GM19043 (cell line): ENCODE measurements around the gene SREK1.

Experiments
- ATAC-seq: cut with Tn5 transposase; IDR thresholded peaks from one replicate; pipeline ENCODE4 v1.9.1; 2021; ENCODE audit warnings: low read depth; ENCODE audit not compliant: unreplicated experiment

The SREK1 gene

DNA sequence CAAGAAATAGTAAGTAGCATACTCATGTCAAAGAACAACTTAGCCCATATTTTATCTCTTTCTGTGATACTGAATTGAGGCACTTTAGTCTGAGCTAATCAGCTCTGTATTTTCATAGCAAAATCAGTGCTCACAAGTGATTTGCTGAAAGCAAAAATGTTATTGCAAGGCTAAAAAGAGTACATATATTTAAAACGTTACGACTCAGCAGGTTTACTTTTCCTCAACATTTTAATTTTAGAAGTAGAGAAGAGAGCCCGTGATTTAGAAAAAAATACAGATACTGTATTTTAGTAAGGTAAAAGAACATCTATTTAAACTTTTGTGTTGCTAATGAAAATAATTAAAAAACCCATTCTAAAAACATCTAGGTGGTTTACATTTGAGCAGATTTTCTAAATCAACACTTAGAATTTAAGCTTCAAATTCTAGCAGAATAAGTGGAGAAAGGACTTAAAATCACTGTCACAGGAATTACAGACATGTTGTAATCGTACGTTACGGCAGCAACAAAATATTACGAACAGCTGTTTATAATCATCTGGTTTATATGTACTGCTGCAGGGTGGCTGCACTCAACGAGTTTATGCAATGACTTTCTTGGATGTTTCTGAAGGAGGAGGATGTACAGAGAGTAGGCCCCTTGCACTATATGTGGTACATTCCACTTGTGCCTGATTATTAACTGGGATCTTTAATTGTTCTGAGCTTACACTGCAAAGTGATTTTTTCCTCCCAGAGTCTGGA lies 20.1 kb downstream of the SREK1 start:
- ATAC-seq, result no peak

DNA sequence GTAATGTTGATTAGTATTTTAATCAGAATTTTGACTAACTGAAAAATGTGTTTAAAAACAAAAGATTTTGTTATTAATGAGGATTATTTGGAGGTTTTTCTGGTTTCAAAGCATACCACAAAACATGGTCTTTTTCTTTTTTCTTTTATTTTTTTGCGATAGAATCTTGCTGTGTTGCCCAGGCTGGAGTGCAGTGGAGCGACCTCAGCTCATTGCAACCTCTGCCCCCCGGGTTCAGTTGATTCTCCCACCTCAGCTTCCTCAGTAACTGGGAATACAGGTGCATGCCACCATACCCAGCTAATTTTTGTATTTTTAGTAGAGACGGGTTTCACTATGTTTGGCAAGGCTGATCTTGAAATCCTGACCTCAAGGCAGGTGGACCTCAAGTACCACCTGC lies 24.1 kb downstream of the SREK1 start:
- ATAC-seq, result no peak

DNA sequence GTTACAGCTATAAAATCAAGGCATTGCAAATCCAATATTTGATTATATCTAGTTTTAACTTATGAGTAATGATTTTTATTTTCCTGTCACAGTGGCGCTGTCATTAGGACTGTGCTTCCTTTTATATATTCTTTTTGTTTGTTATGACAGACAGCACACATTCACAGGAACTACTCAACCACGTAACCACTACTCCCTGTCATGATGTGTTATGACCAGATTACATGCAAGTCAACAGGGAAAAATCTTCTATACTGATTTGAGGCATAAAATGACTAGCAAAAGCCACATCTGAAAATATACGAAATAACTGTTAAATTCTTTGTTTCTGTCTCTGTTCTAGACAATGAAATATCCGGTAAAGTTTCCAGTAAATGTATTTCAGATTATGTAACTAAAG lies 25.4 kb downstream of the SREK1 start:
- no peak for ATAC-seq

DNA sequence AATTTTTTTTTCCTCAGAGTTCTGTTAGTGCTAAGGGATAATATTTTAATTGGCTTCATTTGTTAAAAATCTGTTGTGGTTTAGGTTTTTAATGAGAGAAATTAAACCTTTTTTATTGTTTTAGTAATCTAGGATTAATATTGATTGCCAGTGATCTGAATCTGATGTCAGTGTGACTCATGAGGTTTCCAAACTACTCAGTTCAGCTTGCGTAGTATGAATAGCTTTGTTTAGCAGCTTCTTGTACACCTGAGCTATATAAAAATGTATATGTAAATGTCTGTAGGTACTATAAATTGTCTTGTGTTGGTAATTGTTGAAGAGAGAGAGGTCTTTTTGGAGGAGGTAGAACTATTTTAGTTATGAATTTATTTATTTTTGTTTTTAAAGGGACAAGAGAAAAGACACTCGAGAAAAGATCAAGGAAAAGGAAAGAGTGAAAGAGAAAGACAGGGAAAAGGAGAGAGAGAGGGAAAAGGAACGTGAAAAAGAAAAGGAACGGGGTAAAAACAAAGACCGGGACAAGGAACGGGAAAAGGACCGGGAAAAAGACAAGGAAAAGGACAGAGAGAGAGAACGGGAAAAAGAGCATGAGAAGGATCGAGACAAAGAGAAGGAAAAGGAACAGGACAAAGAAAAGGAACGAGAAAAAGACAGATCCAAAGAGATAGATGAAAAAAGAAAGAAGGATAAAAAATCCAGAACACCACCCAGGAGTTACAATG lies 26.3 kb downstream of the SREK1 start:
- no peak for ATAC-seq

DNA sequence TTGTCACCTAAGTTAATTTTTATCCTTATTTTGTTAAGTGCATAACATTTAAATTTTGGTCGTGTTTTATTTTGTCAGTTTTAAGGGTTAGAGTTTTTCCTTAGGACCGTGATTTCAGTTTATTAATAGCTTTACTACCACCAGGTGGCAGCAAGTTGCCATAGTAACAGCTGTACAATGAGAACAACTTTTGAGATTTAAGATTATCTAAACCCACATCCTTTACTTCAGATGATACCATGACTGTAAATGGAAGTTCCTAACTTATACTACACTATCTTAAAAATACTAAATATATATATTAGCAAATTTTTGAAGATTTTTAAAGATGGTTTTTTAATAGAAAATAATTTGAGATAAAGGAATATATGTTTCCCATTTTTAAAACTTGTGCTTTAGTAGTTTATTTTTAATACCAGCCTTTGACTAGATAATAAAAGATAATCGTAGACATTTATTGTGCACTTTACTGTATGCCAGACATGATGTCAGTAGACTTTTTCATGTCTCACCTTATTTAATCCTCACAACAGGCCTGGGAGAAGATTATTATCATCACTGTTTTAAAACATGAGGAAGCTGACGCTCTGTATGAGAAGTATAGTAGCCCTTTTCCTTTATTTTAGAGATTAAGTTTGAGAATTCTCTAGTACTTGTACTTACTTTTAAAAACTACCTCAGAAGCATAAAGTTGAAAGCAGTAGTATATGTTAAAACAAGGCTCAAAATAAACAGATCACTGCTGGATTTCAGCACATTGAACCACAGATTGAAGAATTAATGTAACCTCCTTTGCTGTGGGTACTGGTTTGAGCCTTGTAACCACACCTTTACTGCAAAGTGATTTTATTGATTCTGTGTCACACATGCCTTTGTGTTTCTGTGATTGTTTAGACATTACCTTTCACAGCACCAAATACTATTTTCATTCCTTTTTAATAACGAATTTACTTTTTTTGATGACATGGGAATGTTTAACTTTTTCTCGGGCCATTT lies 27.5 kb downstream of the SREK1 start:
- peak; percentile 71 for ATAC-seq

DNA sequence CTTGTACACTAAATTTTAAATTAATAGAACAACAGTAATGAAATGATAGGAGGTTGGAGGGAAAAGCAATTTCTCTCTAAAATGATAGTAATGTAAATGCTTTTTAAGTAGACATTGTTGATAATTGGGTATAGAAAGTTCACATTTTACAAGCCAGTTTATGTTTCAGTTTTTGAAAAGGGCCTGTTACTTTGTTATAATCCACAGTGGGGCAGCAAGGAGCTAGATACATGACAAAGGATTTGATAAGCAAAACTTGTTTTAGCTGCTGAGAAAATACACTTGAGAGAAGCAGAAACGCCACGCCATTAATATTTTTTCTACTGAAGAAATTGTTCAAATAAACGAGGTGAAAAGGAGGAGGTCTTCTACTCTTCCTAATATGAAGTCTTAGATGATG lies 30.2 kb downstream of the SREK1 start:
- no peak for ATAC-seq

DNA sequence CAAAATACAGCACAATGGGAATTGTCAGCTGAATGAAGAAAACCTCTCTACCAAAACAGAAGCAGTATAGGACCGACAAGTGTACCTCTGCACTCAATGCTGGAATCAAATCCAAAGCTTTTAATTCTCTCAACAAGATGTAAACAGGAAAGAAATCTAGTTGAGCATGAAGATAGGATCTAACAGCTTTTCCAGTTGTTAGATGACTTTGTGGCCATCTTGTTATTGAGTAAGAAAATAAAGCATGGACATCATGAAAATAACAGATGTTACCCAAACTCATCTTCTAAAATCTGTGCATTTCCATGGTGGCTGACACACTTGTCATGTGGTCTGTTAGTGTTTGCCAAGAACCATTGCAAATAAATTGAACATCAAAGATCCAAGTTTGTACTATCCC lies 34.7 kb downstream of the SREK1 start:
- ATAC-seq, result no peak

DNA sequence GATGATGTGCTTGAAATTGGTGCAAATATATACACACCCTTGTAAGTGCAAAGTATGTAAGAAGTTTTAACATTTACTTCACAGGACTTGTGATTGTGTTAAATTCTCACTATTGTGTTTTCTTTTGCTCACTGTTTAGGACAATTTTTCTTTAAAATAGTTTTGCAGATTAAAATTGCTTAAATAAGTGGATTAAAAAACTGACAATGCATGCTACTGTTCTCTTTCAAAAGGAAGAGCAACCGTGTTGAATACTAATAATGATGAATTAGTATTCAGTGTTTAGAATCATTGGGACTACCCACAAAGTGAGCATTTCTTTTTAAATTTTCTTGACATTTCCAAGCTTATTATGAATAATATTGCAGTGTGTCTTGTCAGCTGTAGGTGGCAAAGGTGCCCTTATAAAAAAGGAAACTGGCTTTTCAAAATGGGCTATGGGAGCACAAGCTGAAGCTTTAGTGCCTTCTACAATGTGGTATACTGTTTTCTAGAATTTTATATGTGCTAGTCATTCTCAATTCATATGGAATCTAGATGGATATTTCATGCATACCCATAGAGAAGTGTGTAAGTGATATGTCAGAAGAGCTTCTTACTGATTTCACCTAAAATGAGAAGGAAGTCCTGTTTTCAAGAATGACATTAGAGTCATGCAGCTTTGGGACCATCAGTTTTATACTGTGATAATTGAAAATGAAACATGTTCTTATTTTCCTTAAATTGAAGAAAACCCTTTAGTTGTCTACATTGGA lies 35.4 kb downstream of the SREK1 start:
- no peak for ATAC-seq

DNA sequence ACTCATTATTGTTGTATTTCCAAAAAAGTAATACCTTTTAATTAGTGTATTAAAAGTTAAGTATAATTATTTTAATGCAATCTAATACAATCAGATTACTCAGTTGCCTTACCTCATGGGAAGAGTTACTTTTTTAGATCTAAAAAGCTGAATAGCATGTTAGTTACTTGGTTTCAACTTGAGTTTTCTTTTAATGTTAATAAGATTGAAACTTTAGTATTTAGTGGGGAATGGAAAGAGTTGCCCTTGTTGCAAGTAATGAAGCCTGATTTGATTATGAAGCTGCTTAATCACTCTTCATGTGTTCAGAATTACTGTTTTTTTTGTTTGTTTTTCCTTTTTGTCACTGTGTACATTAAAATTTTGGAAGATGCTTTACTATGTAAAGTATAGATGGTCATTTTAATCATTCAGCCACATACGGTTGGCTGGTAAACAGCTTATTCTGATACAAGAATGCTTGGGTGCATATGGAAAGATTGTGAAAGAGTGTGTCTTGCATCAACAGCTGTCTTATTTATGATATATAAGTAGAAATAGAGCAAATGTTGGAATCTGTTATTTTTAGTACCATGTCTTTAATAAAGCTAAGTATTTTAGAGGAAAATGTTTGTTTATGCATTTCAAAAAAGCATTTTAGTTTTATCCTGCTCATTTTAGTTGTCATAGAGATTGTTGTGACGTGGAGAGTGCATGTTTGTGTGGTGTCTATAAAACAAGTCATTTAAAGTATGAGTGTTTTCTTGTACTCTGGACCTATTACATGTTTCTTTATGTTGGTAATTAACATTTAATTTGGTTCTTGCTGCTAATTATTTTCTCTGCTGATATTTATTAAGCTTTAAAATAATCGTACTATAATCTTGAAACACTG lies 36.4 kb downstream of the SREK1 start:
- ATAC-seq, result no peak

DNA sequence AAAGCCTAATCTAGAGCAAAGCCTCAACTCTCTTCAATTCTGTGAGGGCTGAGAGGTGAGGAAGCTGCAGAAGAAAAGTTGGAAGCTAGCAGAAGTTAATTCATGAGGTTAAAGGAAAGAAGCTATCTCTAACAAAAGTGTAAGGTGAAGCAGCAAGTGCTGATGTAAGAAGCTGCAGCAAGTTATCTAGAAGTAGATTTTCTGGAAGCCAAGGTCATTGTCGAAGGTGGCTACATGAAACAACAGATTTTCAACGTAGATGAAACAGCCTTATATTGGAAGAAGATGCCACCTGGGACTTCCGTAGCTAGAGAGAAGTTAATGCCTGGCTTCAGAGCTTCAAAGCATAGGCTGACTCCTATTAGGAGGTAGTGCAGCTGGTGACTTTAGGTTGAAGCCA lies 42.0 kb downstream of the SREK1 start:
- no peak for ATAC-seq

DNA sequence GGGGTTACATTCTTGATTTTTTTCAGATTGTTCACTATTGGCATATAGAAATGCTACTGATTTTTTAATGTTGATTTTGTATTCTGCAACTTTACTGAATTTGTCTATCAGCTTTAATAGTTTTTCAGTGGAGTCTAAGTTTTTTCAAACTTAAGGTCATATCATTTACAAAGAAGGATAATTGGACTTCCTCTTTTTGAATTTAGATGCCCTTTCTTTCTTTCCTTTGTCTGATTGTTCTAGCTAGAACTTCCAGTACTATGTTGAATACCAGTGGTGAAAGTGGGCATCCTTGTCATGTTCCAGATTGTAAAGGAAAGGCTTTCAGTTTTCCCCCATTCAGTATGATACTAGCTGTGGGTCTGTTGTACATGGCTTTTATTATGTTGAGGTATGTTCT lies 49.3 kb downstream of the SREK1 start:
- no peak for ATAC-seq

DNA sequence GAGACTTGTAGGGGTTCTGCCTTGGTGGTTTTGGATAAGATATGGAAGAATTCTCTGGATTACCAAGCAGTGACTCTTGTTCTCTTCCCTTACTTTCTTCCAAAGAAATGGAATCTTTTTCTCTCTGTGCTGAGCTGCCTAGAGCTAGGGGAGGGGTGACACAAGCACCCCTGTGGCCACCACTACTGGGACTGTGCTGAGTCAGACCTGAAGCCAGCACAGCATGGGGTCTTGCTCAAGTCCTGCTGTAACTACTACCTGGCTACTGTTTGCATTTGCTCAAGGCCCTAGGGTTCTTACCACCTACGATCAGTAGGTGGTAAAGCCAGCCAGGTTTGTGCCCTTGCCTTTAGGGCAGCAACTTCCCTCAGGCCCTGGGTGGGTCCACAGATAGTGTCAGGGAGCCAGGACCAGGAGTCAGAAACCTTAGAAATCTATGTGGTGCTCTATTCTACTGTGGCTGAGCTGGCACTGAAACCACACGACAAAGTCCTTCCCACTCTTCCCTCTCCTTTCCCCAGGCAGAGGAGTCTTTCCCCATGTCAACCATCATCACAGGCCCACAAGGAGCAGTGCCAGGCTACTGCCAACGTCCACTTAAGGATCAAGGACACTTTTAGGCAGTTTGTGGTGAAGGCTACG lies 53.8 kb downstream of the SREK1 start:
- ATAC-seq, result no peak

DNA sequence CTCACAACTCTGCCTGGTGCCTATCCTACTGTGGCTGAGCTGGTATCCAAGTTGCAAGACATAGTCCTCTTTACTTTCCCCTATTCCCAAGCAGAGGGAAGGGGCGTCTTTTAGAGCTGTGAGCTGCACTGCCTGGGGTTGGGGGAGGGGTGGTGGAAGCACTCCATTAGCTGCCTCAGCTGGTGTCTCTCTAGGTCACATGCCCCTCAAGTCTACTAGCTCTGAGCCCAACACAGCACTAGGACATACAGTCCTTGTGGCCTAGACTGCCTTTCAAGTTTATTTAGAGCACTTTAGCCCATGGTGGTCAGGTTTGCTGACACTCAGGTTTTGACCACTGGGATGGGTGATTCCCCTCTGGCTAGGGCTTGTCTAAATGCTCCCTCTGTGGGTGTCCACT lies 54.7 kb downstream of the SREK1 start:
- ATAC-seq, result no peak

DNA sequence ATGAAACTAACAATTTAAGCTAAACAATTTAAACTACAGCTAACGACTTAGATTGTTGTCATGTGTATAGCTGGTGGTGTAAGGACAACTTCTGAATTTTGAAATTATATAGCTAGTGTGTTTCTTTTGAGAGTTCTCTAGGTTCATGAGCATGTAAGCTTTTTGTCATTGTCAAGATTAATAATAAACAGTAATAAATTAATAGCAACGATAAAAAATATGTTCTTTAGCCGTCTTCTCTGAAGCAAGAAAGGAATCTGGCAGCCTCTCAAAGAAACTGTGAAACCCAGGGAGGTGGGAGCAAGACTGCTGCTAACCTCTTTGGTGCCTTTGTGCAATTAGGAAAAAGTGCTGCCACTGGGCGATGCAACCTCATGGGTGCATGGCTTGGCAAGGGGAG lies 59.4 kb downstream of the SREK1 start:
- no peak for ATAC-seq

DNA sequence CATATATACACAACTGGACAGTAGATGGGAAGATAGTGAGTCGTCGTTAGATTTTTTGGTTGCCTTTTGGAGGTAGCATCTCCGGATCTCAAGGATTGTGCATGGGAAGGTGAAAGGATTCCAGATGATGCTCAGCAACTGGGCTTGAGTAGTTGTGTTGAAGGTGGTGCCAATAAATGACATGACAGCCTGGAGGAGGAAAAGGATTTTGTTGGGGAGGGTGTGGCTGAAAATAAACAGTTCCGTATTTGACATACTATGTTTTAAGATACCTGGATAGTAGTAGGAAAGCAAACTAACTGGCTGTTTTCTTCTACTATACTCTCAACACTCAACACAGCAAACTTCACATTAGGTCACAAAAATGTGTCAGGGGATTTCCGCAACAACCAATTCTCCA lies 62.4 kb downstream of the SREK1 start:
- no peak for ATAC-seq

DNA sequence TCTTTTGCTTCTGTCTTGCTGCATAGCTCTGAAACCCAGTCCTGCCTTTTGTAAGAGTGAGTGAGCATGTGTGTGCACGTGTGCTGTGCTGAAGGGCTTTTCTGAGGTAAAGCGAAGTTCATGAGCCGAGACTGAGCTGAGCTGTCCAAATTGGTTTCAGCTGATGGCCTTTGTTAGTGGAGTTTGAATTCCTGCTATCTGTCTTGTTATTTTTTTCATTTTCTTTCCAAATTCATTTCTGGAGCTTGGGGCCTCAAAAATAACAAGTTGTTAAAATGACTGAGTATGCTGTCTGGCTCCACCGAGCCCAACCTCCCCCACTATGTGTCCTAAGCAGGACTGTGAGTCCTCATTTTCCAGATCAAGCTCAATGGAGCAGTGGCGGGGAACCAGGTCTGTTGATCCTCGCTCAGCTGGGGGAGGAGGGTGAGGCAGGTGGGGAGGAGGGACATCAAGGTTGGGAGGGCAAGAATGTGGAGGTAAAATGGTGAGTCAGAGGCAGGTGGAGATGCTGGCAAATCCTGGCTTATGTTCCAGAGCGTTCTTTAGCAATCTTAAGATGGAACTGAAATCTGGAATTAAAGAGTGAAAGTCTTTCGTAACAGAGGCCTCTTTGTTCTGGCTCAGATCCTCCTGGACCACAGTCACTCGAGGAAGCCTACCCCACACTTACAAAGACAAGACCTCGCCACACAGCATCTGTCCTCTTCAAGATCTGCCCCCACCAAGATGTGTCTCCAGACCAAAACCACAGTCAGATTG lies 63.9 kb downstream of the SREK1 start:
- ATAC-seq, result no peak

DNA sequence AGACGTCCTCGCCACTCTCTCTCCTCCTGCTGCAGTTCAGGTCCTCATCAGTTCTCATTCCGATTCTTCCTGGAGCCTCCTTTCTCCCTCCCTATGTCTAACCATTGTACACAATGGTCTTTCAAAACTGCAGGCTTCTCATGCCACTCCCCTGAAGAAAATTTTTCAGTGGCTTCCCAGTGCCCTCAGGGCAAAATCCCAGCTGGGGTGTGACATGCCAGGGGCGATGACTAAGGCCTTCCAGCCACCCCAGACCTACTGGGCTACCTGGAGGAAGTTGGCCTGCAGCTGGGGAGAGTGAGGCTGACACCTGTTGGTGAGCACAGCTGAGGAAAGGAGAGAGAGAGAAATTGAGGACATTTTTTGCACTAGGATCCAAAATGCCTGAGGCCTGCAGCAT lies 65.2 kb downstream of the SREK1 start:
- no peak for ATAC-seq

DNA sequence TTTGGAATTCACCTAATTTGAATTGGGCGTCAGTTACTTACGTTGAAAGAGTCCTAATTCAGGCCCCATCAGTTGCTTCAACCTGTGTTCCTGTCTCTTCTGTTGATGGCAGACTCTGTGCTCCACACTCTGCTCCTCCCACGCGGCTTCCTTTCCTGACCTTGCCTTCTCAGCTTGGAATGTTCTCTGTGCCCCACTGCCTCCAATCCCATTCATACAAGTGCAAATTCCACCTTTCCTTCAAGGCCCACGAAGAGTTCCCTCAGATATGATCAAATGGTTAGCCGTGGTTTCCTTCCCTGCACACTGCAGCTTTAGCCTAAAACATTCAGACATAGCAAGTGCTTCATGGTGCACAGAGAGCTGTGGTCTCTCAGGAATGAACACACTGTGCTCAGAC lies 65.7 kb downstream of the SREK1 start:
- no peak for ATAC-seq
